GM19463 (cell line): Measurements from ENCODE around the gene ABCA10.
"Not testable (repeated sequence)": the region's sequence is repeated elsewhere in the genome, so short reads cannot be mapped to it uniquely, and the experiment has no call there.

Experiments
- ATAC-seq: cut with Tn5 transposase; IDR thresholded peaks from one replicate; pipeline ENCODE4 v1.9.1; 2021; ENCODE audit warnings: mild to moderate bottlenecking, moderate library complexity; ENCODE audit not compliant: unreplicated experiment

The ABCA10 gene

GRCh38 chr17:69173118-69173517 lies 55.5 kb downstream of the ABCA10 start:
- no peak for ATAC-seq

DNA sequence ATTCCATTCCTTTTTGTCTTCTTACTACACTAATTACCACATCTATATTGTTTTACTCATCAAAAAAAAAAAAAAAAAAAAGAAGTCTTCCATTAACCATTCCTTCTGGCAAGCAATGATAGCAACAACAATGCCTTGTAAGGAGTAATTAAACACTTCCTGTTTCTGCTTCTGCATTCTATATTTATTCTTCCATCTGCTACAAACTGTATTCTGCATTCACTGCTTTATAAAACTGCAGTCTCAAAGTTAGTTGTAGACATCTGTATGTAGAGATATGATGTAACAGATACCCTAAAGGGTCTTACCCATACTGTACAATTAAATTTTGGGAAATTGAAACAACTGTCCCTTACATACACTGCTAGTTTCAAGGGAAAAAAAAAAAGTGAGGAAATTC lies 58.2 kb downstream of the ABCA10 start:
- no peak for ATAC-seq

GRCh38 chr17:69168642-69169041 lies 60.0 kb downstream of the ABCA10 start:
- ATAC-seq, result not testable (repeated sequence)

GRCh38 chr17:69166957-69167356 lies 61.7 kb downstream of the ABCA10 start:
- no peak for ATAC-seq

DNA sequence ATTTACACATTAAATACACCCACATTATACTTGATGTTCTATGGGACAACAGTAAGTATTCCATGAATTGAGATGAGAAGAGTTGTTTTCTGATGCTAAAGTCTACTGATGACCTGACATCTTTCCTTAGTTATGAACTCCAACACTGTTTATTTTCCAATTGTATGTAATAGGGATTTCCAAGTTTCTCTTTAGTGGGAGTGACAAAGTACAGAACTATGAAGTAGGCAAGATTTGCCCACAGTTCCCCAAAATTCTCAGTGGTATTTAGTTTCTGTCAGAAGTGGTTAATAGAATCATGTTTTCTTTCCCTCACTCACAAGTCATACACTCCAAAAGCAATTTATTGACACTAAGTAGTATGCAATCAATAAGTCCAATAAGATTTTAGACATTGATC lies 64.4 kb downstream of the ABCA10 start:
- ATAC-seq, result no peak

DNA sequence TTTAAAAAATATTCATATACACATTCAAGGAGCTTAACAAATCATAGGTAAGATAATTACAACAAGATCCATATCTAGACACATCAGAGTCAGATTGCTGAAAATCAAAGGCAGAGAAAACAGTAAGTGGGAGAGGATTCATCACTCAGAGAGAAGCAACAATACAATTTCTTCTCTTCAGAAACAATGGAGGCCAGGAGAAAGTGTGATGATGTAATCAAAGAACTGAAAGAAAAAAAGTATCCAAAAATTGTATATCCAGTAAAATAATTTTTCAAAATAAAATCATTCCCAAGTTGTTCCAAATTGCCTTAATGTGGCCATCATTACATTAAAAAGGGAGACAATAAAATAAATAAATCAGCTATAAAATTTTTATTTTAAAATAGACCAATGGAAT lies 69.2 kb downstream of the ABCA10 start:
- no peak for ATAC-seq

DNA sequence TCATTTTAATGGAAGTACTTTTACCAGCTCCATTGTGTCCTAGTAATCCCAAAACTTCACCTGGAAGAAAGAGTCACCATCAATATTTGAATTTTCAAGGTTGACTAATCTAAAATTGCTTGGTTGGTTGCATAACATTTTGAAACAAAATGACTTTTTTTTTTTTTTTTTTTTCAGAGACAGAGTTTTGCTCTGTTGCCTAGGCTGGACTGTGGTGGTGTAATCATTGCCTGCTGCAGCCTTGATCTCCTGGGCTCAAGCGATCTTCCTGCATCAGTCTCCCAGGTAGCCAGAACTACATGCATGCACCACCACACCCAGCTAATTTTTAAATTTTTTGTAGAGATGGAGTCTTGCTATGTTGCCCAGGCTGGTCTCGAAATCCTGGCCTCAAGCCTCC lies 74.4 kb downstream of the ABCA10 start:
- no peak for ATAC-seq

DNA sequence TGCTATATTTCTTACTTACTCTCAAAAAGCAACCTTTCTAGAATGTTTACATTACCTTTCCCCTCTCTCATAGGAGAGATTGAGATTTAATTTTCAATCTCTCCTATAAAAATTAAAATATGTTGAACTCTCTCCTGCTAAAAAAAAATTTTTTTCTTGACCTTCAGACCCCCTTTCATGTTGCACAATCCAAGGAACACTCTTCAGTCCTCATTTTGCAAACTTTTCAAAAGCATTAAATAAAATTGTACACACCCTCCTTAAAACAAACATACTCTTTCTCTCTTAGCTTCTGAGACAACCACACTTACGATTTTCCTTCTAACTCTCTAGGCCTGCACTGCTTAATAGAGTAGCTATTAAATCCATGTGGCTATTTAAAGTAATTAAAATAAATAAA lies 78.3 kb downstream of the ABCA10 start:
- no peak for ATAC-seq

- ATAC-seq, result no peak
Measured at GRCh38 chr17:69147460-69147859, 81.2 kb downstream of the ABCA10 start.

DNA sequence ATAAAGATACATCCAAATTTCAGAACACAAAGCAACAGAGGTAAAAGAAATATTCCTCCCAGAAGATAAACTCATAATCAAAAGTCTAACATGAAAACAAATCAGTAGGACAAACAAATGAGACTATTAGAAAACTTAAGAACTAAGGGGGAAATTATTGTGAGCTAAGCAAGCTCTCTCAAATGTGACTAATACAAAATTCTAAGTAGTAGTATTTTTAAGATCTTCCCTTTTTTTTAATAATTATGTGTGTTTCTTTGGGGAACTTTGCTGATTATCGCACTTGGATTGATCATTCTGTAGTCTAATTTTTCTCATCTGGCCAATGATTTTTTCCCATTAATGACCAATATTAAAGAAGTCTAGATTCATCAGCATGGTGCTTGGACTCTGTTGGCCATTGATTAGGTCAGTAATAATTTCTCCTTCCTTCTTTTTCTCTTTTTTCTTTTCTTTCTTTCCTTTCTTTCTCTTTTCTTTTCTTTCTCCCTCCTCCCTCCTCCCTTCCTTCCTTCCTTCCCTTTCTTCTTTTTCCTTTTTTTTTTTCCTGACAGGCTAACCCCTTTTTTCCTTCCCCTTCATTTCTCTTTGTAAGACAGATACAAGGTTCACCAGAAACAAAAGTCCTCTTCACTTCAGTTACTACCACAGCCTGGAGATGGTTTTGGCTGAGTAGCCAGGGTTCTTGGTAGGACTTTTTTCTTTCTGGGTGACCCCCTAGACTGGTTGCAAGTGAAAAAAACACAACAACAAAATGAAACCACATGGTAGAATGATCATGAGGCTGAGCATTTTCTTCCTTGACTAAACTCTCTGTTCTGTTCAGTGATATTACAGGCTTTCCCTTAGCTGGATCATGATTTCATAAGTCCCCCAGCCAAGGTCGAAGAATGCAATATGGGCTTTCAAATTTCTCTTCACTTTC lies 84.0 kb downstream of the ABCA10 start:
- no peak for ATAC-seq

- no peak for ATAC-seq
Measured at GRCh38 chr17:69143683-69144231, 84.9 kb downstream of the ABCA10 start.

DNA sequence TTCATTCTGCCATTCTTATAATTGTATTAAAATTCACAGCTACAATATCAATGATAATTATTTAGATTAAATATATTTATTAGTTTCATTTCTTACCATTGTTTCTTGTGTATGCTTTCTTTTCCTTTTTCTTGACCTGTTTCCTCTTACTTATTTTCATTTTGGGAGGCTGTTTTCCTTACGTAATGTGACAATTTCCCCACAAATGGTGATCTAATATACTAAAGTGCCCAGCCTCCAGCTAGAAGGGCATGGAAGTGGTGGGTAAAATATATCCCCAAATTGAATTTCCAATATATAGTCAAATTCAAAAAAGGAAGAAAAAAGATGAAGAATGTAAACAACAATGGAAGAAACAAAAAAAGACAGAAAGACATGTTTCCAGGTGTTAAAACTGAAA lies 85.5 kb downstream of the ABCA10 start:
- no peak for ATAC-seq

- ATAC-seq, result no peak
Measured at GRCh38 chr17:69142175-69142802, 86.3 kb downstream of the ABCA10 start.

GRCh38 chr17:69141431-69142174 lies 87.0 kb downstream of the ABCA10 start, which contains the start of gene ABCA6:
Gene ABCA6 (minus strand): TSS chr17:69141895. CDS start chr17:69140703, 1,192 bp downstream.
- no peak for ATAC-seq

DNA sequence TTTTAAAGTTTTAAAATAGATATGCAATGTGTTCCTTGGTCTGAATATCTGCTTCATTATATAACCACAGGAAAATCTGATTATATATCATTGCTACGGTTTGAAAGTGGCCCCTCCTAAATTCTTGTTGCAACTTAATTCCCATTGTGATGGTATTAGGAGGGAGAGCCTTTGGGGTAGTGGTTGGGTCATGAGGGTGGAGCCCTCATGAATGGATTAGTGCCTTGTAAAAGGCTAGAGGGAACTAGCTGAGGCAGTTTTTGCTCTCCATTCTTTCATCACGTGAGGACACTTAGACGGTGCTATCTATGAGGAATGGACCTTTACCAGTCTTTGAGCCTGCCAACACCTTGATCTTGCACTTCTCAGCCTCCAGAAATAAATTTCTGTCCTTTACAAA lies 94.5 kb downstream of the ABCA10 start:
- ATAC-seq, result no peak

GRCh38 chr17:69130627-69131296 lies 97.9 kb downstream of the ABCA10 start:
- ATAC-seq, result no peak

- no peak for ATAC-seq
Measured at GRCh38 chr17:69123626-69124025, 105.0 kb downstream of the ABCA10 start.

DNA sequence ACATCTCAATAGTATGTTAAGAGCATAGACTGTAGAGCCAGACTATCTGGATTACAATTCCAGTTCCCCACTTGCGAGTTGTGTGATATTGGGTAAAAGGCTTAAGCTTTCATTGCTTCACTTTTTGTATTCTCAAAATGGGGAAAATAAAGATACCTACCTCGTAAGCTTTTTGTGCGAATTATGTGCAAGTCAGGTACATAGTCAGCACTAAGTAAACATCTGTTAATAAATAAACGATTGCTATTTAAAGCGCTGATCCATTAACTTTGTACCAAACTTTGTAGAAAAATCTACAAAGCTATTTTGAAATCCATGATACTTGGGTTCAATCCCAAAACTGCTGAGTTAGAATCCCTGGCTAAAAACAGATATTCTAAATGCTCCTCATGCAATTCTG lies 106.6 kb downstream of the ABCA10 start:
- ATAC-seq, result no peak

DNA sequence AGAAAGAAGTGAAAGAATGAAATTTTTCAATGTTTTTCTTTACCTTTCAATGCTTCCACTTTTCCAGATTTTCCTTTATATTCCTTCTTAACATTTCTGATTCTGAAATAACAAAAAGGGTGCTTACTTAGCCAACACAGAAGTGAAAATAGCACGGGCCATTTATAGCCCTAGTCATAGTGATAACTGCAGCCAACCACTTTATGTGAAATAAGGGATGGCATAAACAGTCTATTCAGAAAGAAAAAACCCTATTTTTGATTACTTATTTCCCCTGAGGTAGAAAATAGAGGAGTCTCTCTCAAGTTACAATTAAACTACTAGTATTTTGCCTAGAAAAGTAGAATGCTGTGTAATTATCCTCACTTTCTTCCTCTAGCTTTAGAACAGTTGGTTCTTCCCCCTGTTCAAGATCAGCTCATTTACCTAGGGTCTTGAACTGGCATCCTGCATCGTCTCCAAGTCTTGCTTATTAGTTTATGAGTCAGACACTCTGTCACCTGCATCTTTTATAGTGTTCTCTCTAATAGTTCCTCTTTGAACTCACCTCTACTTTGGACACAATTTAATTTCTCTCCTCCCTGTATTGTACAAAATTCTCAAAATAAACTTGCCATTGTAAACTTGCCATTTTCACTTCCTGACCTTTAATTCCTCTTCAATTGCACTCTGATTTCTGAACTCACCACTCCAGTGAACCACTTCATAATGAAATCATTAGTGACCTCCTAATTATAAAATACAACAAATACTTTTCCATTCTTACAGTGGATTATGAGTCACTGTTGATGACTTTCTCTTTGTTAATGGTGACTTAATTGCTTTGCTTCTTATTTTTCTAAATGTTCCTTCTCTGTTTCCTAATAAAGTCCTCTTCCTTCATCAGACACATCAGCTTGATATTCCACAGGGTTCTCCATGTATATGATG lies 110.5 kb downstream of the ABCA10 start:
- ATAC-seq, result peak; percentile 38

DNA sequence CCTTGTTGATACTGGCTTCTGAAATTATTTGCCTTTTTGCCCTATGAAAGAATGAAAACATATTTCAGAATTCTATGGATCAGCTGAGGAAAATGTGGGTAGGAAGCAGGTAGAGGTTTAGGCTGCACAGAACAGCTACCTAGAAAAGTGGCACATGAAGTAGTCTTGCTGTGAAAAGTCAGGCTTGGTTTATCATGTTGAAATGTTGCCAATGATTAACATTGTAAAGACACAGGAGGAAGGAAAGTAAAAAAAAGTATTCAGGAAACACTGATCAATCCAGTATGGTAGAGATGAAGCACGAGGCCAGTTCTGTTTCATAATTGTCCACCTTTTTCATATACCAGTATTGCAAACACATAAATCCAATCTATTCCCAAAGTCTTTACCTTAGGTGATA lies 116.8 kb downstream of the ABCA10 start:
- ATAC-seq, result no peak
